ENCODE measurements around the gene HECTD1.

GRCh38 chr14:31068235-31068634 lies 139.4 kb downstream of the HECTD1 start:
- TF ChIP-seq, protein P1, sequence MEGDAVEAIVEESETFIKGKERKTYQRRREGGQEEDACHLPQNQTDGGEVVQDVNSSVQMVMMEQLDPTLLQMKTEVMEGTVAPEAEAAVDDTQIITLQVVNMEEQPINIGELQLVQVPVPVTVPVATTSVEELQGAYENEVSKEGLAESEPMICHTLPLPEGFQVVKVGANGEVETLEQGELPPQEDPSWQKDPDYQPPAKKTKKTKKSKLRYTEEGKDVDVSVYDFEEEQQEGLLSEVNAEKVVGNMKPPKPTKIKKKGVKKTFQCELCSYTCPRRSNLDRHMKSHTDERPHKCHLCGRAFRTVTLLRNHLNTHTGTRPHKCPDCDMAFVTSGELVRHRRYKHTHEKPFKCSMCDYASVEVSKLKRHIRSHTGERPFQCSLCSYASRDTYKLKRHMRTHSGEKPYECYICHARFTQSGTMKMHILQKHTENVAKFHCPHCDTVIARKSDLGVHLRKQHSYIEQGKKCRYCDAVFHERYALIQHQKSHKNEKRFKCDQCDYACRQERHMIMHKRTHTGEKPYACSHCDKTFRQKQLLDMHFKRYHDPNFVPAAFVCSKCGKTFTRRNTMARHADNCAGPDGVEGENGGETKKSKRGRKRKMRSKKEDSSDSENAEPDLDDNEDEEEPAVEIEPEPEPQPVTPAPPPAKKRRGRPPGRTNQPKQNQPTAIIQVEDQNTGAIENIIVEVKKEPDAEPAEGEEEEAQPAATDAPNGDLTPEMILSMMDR (IDR thresholded peaks at IDR 0.05): no peak
- TF ChIP-seq POLR2A (IDR thresholded peaks at IDR 0.05): no peak

Data from thyroid gland (tissue), 4 donors.